Testis (tissue), 2 donors: ENCODE results near the gene VWA5B2.

Experiments
- CTCF ChIP-seq, 3 experiments: fragments of 450-650 bp in 2 of 3; fragments of 200-600 bp in 1 of 3; sonication (generic) in 1 of 3; IDR thresholded peaks; one replicate each; pipeline ENCODE4 v1.5.1; 2016 to 2019; ENCODE audit warnings: antibody characterized with exemption in 3 of 3, mild to moderate bottlenecking in 2 of 3, moderate library complexity in 1 of 3
- POLR2A ChIP-seq: fragments of 450-650 bp; IDR thresholded peaks from one replicate; pipeline ENCODE4 v1.6.1; 2017; ENCODE audit warnings: antibody characterized with exemption, mild to moderate bottlenecking, moderate library complexity

- no peak for TF ChIP-seq CTCF (IDR thresholded peaks at IDR 0.05)
- no peak for TF ChIP-seq POLR2A
Measured at GRCh38 chr3:184203526-184203925, 25.9 kb upstream of the VWA5B2 start.
